AG10803 (cell line): Measurements from ENCODE around the gene HIP1R.

Source experiments
- DNase-seq: peaks from one replicate; pipeline ENCODE4 v3.0.0; 2010; ENCODE audit warnings: low read depth
- H3K4me3 ChIP-seq: 2 replicates; pipeline ENCODE4 v1.5.1; 2011; ENCODE audit warnings: mild to moderate bottlenecking, low read length, control low read depth
- CTCF ChIP-seq: conservative IDR thresholded peaks from 2 replicates; pipeline ENCODE4 v1.5.1; 2011; ENCODE audit warnings: mild to moderate bottlenecking, low read length, control low read depth, inconsistent platforms

Gene HIP1R

GRCh38 chr12:122884091-122884826 lies 49.0 kb downstream of the HIP1R start:
- DNase-seq: no peak
- no peak overlapping the region for H3K4me3 ChIP-seq
- no peak for TF ChIP-seq CTCF

GRCh38 chr12:122884860-122885259 lies 49.6 kb downstream of the HIP1R start:
- H3K4me3 ChIP-seq: no peak overlapping the region
- TF ChIP-seq CTCF: no peak
- DNase-seq: peak; percentile 25

GRCh38 chr12:122886161-122886560 lies 50.9 kb downstream of the HIP1R start:
- no peak overlapping the region for H3K4me3 ChIP-seq
- TF ChIP-seq CTCF: no peak
- no peak for DNase-seq

GRCh38 chr12:122886851-122887818 lies 51.9 kb downstream of the HIP1R start:
- H3K4me3 ChIP-seq: no peak overlapping the region
- no peak for TF ChIP-seq CTCF
- DNase-seq: no peak

- no peak overlapping the region for H3K4me3 ChIP-seq
- no peak for TF ChIP-seq CTCF
- no peak for DNase-seq
These were observed 52.6 kb downstream of the HIP1R start for GRCh38 chr12:122887819-122888212.

GRCh38 chr12:122888232-122888752 lies 53.0 kb downstream of the HIP1R start:
- peak; percentile 54 for DNase-seq
- H3K4me3 ChIP-seq: no peak overlapping the region
- TF ChIP-seq CTCF: no peak
